ENCODE results near the gene CDK2AP2.

GRCh38 chr11:67472882-67473281 is 35.1 kb downstream of the CDK2AP2 start:
- TF ChIP-seq POLR2AphosphoS5 (IDR thresholded peaks at IDR 0.05): no peak
- no peak for TF ChIP-seq CTCF (IDR thresholded peaks at IDR 0.05)

Data from breast epithelium (tissue), 3 donors.